ENCODE data around the gene LETM1. TPM values are rescaled to one million over a fixed set of nuclear protein-coding genes. Genes with fewer than 3 reads are reported as not detected.

Gene LETM1
- total RNA-seq, 1 donor from 2014 or later: 60.3 TPM

DNA sequence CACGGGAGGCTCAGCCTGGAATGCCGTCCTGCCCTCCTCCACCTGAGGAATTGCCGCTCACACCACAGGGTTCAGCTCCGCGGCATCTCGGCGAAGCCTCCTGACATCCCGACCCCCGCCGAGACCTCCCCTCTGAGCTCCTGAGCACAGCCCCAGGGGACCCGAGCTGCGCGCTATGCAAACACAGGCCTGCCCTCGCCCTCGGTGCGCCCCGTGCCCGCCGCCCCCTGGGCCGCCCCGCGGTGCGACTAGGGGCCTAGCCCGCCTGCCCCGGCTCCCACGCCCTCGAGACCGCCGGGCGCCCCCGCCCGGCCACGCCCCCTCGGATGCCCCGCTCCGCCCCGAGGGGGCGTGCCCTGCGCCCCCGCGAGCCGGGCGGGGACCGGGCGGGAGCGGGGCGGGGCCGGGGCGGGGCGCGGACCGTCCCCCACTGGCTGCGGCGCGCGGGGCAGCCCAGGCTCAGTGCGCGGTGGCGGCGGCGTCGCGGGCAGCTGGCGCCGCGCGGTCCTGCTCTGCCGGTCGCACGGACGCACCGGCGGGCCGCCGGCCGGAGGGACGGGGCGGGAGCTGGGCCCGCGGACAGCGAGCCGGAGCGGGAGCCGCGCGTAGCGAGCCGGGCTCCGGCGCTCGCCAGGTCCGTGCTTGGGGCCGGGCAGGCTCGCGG, 63.0 kb downstream of the LETM1 start, which contains the start of gene FGFR3:
Gene FGFR3, plus strand, starts transcription at position 462 of the 664 bp plus-strand sequence. CDS start 642 bp downstream, outside the sequence.
- Mint-ChIP-seq H3K27me3 (ENCODE audit: low read depth, unreplicated experiment) (peaks cover 25% of the 10 kb centered on the region), H3K27ac (ENCODE audit: unreplicated experiment) (no peak within 1 kb of the TSS), H3K9me3 (ENCODE audit: unreplicated experiment) (no peaks in the 10 kb centered on the region), H3K36me3 (ENCODE audit: low read depth, unreplicated experiment) (no peaks in the 10 kb centered on the region), H3K4me3 (ENCODE audit: unreplicated experiment) (no peak within 1 kb of the TSS), H3K4me1 (ENCODE audit: low read depth, unreplicated experiment) (no peaks in the 10 kb centered on the region)
- H3K4me3 ChIP-seq (ENCODE audit: insufficient read depth, low read depth, low read length): peak within 1 kb of the TSS; percentile 28
- H3K4me1 ChIP-seq (ENCODE audit: insufficient read depth, low read length): no peaks in the 10 kb centered on the region
- peak within 1 kb of the TSS; percentile 82 for H3K4me2 ChIP-seq (ENCODE audit: low read length)
- peaks cover 10% of the 10 kb centered on the region for H4K20me1 ChIP-seq (ENCODE audit: insufficient read depth, low read length)
- no peak within 1 kb of the TSS for H3K9ac ChIP-seq (ENCODE audit: low read length)
- no peaks in the 10 kb centered on the region for H3K36me3 ChIP-seq (ENCODE audit: insufficient read depth, low read length)
- TF ChIP-seq CTCF (IDR thresholded peaks at IDR 0.05; ENCODE audit: insufficient read depth, low read depth, low read length): no peak
- peak; percentile 77 for TF ChIP-seq EZH2 (IDR thresholded peaks at IDR 0.05; ENCODE audit: insufficient read depth, low read length)
- no peaks in the 10 kb centered on the region for H3K9me3 ChIP-seq (ENCODE audit: insufficient read depth, low read depth, low read length)
- peak within 1 kb of the TSS; percentile 34 for H2AFZ ChIP-seq (ENCODE audit: low read depth, low read length)
- DNase-seq (ENCODE audit: low read depth) (no peak), FAIRE-seq (no peak)
- peaks cover 16% of the 10 kb centered on the region for H3K27me3 ChIP-seq (ENCODE audit: insufficient read depth, low read length)
- H3K27ac ChIP-seq (ENCODE audit: low read depth, low read length): no peak within 1 kb of the TSS
- H3K79me2 ChIP-seq (ENCODE audit: insufficient read depth, low read length): no peaks in the 10 kb centered on the region

DNA sequence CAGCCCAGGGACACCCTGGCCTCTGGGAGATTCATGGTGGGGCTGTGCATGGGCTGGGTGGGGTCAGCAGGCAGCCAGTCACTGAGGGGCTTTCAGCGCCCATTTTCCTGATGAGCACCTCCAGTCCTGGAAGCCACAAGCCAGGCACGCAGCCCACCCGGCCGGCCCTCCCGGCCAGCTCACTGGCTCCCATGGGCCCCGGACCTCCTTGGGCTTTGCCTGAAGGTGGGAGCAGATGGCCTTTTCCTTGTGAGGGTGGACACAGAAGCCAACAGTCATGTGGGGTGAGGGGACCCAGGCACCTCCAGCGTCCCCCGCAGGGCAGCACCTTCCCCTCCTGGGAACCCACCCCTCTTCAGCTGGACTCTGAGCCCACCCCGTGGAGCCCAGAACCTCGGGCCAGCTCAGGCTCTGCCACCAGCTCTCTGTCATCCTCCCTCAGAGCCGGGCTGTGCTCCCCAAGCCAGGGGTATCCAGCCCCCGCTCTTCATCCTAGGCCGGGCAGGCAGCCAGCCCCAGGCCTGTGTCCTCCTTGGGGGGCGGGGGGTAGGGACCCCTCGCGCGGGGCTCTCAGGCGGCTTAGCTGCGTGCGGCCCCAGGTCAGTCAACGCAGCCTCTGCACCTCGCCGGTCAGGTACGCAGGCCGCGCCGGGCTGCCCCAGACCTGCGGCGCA, 63.7 kb downstream of the LETM1 start:
- no peaks in the 10 kb centered on the region for H3K4me1 Mint-ChIP-seq (ENCODE audit: low read depth, unreplicated experiment)
- Histone ChIP-seq H3K27ac (ENCODE audit: low read depth, low read length) (no peak overlapping the region), H3K36me3 (ENCODE audit: insufficient read depth, low read length) (no peaks in the 10 kb centered on the region), H3K4me1 (ENCODE audit: insufficient read depth, low read length) (no peaks in the 10 kb centered on the region), H3K9ac (ENCODE audit: low read length) (no peak overlapping the region), H3K4me2 (ENCODE audit: low read length) (peak overlapping the region; percentile 82), H3K4me3 (ENCODE audit: insufficient read depth, low read depth, low read length) (no peak overlapping the region), H2AFZ (ENCODE audit: low read depth, low read length) (no peak overlapping the region), H3K27me3 (ENCODE audit: insufficient read depth, low read length) (peaks cover 16% of the 10 kb centered on the region), H4K20me1 (ENCODE audit: insufficient read depth, low read length) (peaks cover 10% of the 10 kb centered on the region), H3K79me2 (ENCODE audit: insufficient read depth, low read length) (no peaks in the 10 kb centered on the region), H3K9me3 (ENCODE audit: insufficient read depth, low read depth, low read length) (no peaks in the 10 kb centered on the region)
- no peak overlapping the region for H3K27ac Mint-ChIP-seq (ENCODE audit: unreplicated experiment)
- FAIRE-seq: no peak
- no peak overlapping the region for H3K4me3 Mint-ChIP-seq (ENCODE audit: unreplicated experiment)
- no peaks in the 10 kb centered on the region for H3K36me3 Mint-ChIP-seq (ENCODE audit: low read depth, unreplicated experiment)
- H3K9me3 Mint-ChIP-seq (ENCODE audit: unreplicated experiment): no peaks in the 10 kb centered on the region
- peaks cover 25% of the 10 kb centered on the region for H3K27me3 Mint-ChIP-seq (ENCODE audit: low read depth, unreplicated experiment)
- DNase-seq (ENCODE audit: low read depth): no peak
- TF ChIP-seq CTCF (IDR thresholded peaks at IDR 0.05; ENCODE audit: insufficient read depth, low read depth, low read length): no peak
- no peak for TF ChIP-seq EZH2 (IDR thresholded peaks at IDR 0.05; ENCODE audit: insufficient read depth, low read length)

DNA sequence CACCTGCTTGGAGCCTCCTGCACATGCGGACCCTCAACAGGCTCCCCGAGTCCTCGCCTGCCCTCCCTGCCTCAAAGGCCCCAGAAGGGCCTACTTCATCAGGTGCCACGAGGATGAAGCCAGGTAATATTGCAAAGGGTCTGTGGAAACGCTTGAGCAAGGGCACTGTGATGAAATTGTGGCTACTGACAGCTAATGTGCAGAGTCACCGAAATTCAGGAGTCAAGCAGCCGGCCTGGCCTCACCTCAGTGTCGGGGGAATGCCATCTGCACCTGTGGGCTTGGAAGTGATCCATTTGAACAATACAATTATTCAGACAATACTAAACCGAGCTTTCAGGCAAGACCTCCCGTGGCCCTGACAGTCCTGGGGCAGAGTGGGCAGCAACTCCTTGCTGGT, 66.0 kb downstream of the LETM1 start:
- Mint-ChIP-seq H3K4me3 (ENCODE audit: unreplicated experiment) (no peak overlapping the region), H3K36me3 (ENCODE audit: low read depth, unreplicated experiment) (no peaks in the 10 kb centered on the region), H3K9me3 (ENCODE audit: unreplicated experiment) (no peaks in the 10 kb centered on the region), H3K27me3 (ENCODE audit: low read depth, unreplicated experiment) (peaks cover 14% of the 10 kb centered on the region), H3K27ac (ENCODE audit: unreplicated experiment) (no peak overlapping the region), H3K4me1 (ENCODE audit: low read depth, unreplicated experiment) (no peaks in the 10 kb centered on the region)
- Histone ChIP-seq H3K9ac (ENCODE audit: low read length) (no peak overlapping the region), H3K36me3 (ENCODE audit: insufficient read depth, low read length) (no peaks in the 10 kb centered on the region), H4K20me1 (ENCODE audit: insufficient read depth, low read length) (peaks cover 6% of the 10 kb centered on the region), H3K4me3 (ENCODE audit: insufficient read depth, low read depth, low read length) (no peak overlapping the region), H3K4me2 (ENCODE audit: low read length) (no peak overlapping the region), H3K4me1 (ENCODE audit: insufficient read depth, low read length) (no peaks in the 10 kb centered on the region), H3K27me3 (ENCODE audit: insufficient read depth, low read length) (peaks cover 10% of the 10 kb centered on the region), H3K9me3 (ENCODE audit: insufficient read depth, low read depth, low read length) (no peaks in the 10 kb centered on the region), H2AFZ (ENCODE audit: low read depth, low read length) (no peak overlapping the region), H3K27ac (ENCODE audit: low read depth, low read length) (no peak overlapping the region), H3K79me2 (ENCODE audit: insufficient read depth, low read length) (no peaks in the 10 kb centered on the region)
- TF ChIP-seq EZH2 (IDR thresholded peaks at IDR 0.05; ENCODE audit: insufficient read depth, low read length): no peak
- TF ChIP-seq CTCF (IDR thresholded peaks at IDR 0.05; ENCODE audit: insufficient read depth, low read depth, low read length): no peak
- DNase-seq (ENCODE audit: low read depth): no peak
- no peak for FAIRE-seq

Data from astrocyte (in vitro differentiated cells and primary cell).